T-helper 9 cell (primary cell): ENCODE data around the gene KLHL36.

ENCODE experiments used
- DNase-seq: peaks from one replicate; pipeline ENCODE4 v3.0.0-alpha.2; 2020
- total RNA-seq, 2 donors: gene quantifications; one replicate each; lab custom pipeline; 2026; lab: John Stamatoyannopoulos, UW

KLHL36 gene
- 86.9 to 179 reads per million in 2 donors for total RNA-seq

GRCh38 chr16:84647828-84648594 is at the start of gene KLHL36:
Gene KLHL36, plus strand, starts transcription at chr16:84648511. Its CDS starts 2,357 bp downstream, at chr16:84650868.
- DNase-seq: peak; percentile 72

GRCh38 chr16:84599521-84600202 is 48.6 kb upstream of the KLHL36 start:
- peak; percentile 33 for DNase-seq

- no peak for DNase-seq
Measured at GRCh38 chr16:84600343-84601229, 47.7 kb upstream of the KLHL36 start.

- peak; percentile 33 for DNase-seq
Measured at GRCh38 chr16:84603140-84603816, 45.0 kb upstream of the KLHL36 start.

GRCh38 chr16:84603940-84604339 is 44.4 kb upstream of the KLHL36 start:
- DNase-seq: no peak

GRCh38 chr16:84604477-84605013 is 43.8 kb upstream of the KLHL36 start:
- no peak for DNase-seq

GRCh38 chr16:84605339-84605848 is 42.9 kb upstream of the KLHL36 start:
- DNase-seq: no peak

- DNase-seq: peak; percentile 27
Measured at GRCh38 chr16:84606081-84606875, 42.0 kb upstream of the KLHL36 start.

- DNase-seq: no peak
Measured at GRCh38 chr16:84607061-84607460, 41.2 kb upstream of the KLHL36 start.

- DNase-seq: peak; percentile 26
Measured at GRCh38 chr16:84607694-84608093, 40.6 kb upstream of the KLHL36 start.

- DNase-seq: no peak
Measured at GRCh38 chr16:84608282-84608681, 40.0 kb upstream of the KLHL36 start.

GRCh38 chr16:84609563-84610177 is 38.6 kb upstream of the KLHL36 start:
- no peak for DNase-seq

- no peak for DNase-seq
Measured at GRCh38 chr16:84610376-84610775, 37.9 kb upstream of the KLHL36 start.

- DNase-seq: no peak
Measured at GRCh38 chr16:84611041-84611440, 37.3 kb upstream of the KLHL36 start.

GRCh38 chr16:84612686-84613085 is 35.6 kb upstream of the KLHL36 start:
- no peak for DNase-seq

GRCh38 chr16:84613408-84614072 is 34.8 kb upstream of the KLHL36 start:
- no peak for DNase-seq

GRCh38 chr16:84614073-84614459 is 34.2 kb upstream of the KLHL36 start:
- DNase-seq: no peak

GRCh38 chr16:84614623-84614967 is 33.7 kb upstream of the KLHL36 start:
- no peak for DNase-seq

GRCh38 chr16:84614968-84615813 is 33.1 kb upstream of the KLHL36 start:
- no peak for DNase-seq
